K562 (cell line): ENCODE data around the gene GMDS. TPM values are rescaled to one million over a fixed set of nuclear protein-coding genes. Genes with fewer than 3 reads are reported as not detected.

Experiments
- ATAC-seq: fragments of 200-7000 bp; cut with Tn5 transposase; 3 replicates; pipeline ENCODE4 v1.9.1; 2020; ENCODE audit warnings: moderate library complexity
- BruUV-seq: library from RNA; stranded (reverse); fragments of 400-500 nt; replicated peaks from 2 replicates; lab custom pipeline; 2021; lab: Mats Ljungman, UMichigan
- CTCF ChIA-PET: fragments of 300-600 bp; formaldehyde crosslinking; extraction: SDS; loops from one replicate; lab custom pipeline; 2021; ENCODE audit warnings: low intra/inter-chr PET ratio; lab: Yijun Ruan, JAX
- POLR2A ChIA-PET: fragments of 300-600, 350-650 bp; sonication (Branson Sonifier 250); formaldehyde crosslinking; extraction: SDS; loops from one replicate; lab custom pipeline; 2021; ENCODE audit warnings: antibody characterized with exemption, inconsistent platforms; lab: Yijun Ruan, JAX
- DNase-seq, 4 experiments: peaks; one replicate each; pipeline versions ENCODE4 v3.0.0 to v3.0.0-alpha.2; 2011 to 2018; ENCODE audit warnings: low spot score in 3 of 4, mixed read lengths in 3 of 4; ENCODE audit errors: extremely low read depth in 1 of 4
- FAIRE-seq: peaks from 2 replicates; lab custom pipeline; 2011; peaks lifted over from hg19 to GRCh38; lab: Jason Lieb, UNC
- H2AFZ ChIP-seq: 2 replicates; pipeline ENCODE4 v1.6.0; 2011; ENCODE audit warnings: low read depth, low read length, control low read depth, inconsistent platforms
- H3K27ac ChIP-seq: fragments of 200-600 bp; 3 replicates; pipeline ENCODE4 v1.8.0; 2011; ENCODE audit warnings: low read depth, mild to moderate bottlenecking, control low read depth, inconsistent platforms, low read length, moderate library complexity, mixed read lengths; ENCODE audit errors: extremely low read depth
- H3K27me3 ChIP-seq, 2 experiments: fragments of 300-600 bp in 1 of 2; 2 replicates in 1 of 2; 3 replicates in 1 of 2; pipeline versions ENCODE4 v1.6.0 to v1.8.0; 2011; ENCODE audit warnings: inconsistent platforms in 2 of 2, low read length in 2 of 2, mild to moderate bottlenecking in 1 of 2, mixed read lengths in 1 of 2, moderate library complexity in 1 of 2; ENCODE audit not compliant: control insufficient read depth in 2 of 2, insufficient read depth in 2 of 2
- H3K36me3 ChIP-seq: fragments of 300-600 bp; 3 replicates; pipeline ENCODE4 v1.8.0; 2011; ENCODE audit warnings: mild to moderate bottlenecking, low read length, inconsistent platforms; ENCODE audit not compliant: control insufficient read depth, insufficient read depth
- H3K4me1 ChIP-seq, 2 experiments: fragments of 200-600 bp in 1 of 2; replicated peaks in 1 of 2; 2 replicates in 1 of 2; 3 replicates in 1 of 2; pipeline versions ENCODE4 v1.5.1 to v1.8.0; 2011; ENCODE audit warnings: inconsistent platforms in 2 of 2, low read length in 2 of 2, mild to moderate bottlenecking in 1 of 2, mixed read lengths in 1 of 2, moderate library complexity in 1 of 2; ENCODE audit not compliant: control insufficient read depth in 2 of 2, insufficient read depth in 2 of 2
- H3K4me2 ChIP-seq: 2 replicates; pipeline ENCODE4 v1.6.1; 2011; ENCODE audit warnings: low read length, control low read depth, inconsistent platforms, mixed read lengths; ENCODE audit not compliant: insufficient read depth
- H3K4me3 ChIP-seq: fragments of 200-600 bp; sonication (generic), shearing (Covaris generic); 2 replicates; pipeline ENCODE4 v1.5.1; 2016; ENCODE audit warnings: control low read depth, inconsistent platforms
- H3K79me2 ChIP-seq: fragments of 200-600 bp; 3 replicates; pipeline ENCODE4 v1.8.0; 2011; ENCODE audit warnings: low read length, inconsistent platforms; ENCODE audit not compliant: control insufficient read depth, insufficient read depth
- H3K9ac ChIP-seq, 2 experiments: 2 replicates each; pipeline versions ENCODE4 v1.6.0 to v1.6.1; 2011; ENCODE audit warnings: low read depth in 2 of 2, low read length in 2 of 2, control low read depth in 1 of 2, inconsistent platforms in 1 of 2, mild to moderate bottlenecking in 1 of 2, mixed read lengths in 1 of 2; ENCODE audit not compliant: insufficient read depth in 1 of 2
- H3K9me1 ChIP-seq: one replicate; pipeline ENCODE4 v1.6.0; 2011; ENCODE audit warnings: inconsistent platforms, mild to moderate bottlenecking, low read length, moderate library complexity; ENCODE audit not compliant: control insufficient read depth, insufficient read depth
- H3K9me3 ChIP-seq: replicated peaks from 2 replicates; pipeline ENCODE4 v1.5.1; 2011; ENCODE audit warnings: low read depth, low read length, inconsistent platforms; ENCODE audit not compliant: control insufficient read depth, insufficient read depth
- H4K20me1 ChIP-seq: replicated peaks from 2 replicates; pipeline ENCODE4 v1.6.1; 2011; ENCODE audit warnings: low read length, inconsistent platforms, mixed read lengths; ENCODE audit not compliant: control insufficient read depth, insufficient read depth
- ARHGAP35 ChIP-seq: fragments of 450-650 bp; IDR thresholded peaks from 2 replicates; pipeline ENCODE4 v1.6.1; 2018; ENCODE audit not compliant: partially characterized antibody
- IFI16 ChIP-seq: fragments of 250-450 bp; sonication (Bioruptor Pico); IDR thresholded peaks from 2 replicates; pipeline ENCODE4 v2.1.2; 2022; ENCODE audit warnings: mild to moderate bottlenecking, inconsistent platforms
- MAFK ChIP-seq: IDR thresholded peaks from 2 replicates; pipeline ENCODE4 v1.6.1; 2011; ENCODE audit warnings: low read length, improper control_type of control experiment
- MBD2 ChIP-seq: sonication (generic); IDR thresholded peaks from 2 replicates; pipeline ENCODE4 v1.6.1; 2016; ENCODE audit warnings: low read depth, borderline replicate concordance
- MTA2 ChIP-seq: fragments of 450-650 bp; IDR thresholded peaks from 2 replicates; pipeline ENCODE4 v1.6.1; 2016; ENCODE audit warnings: low read depth
- MXD1 ChIP-seq: fragments of 250-450 bp; sonication (Bioruptor Pico); IDR thresholded peaks from 2 replicates; pipeline ENCODE4 v1.8.0; 2021; ENCODE audit warnings: borderline replicate concordance, mild to moderate bottlenecking, moderate library complexity; ENCODE audit not compliant: poor library complexity, severe bottlenecking
- MXI1 ChIP-seq: IDR thresholded peaks from 2 replicates; pipeline ENCODE4 v1.6.1; 2011; ENCODE audit warnings: low read depth, mild to moderate bottlenecking, improper control_type of control experiment, low read length
- PHB2 ChIP-seq: fragments of 450-650 bp; IDR thresholded peaks from 2 replicates; pipeline ENCODE4 v1.6.1; 2017; ENCODE audit warnings: low read depth
- ZBTB17 ChIP-seq: fragments of 450-650 bp; formaldehyde crosslinking; IDR thresholded peaks from 2 replicates; pipeline ENCODE4 v1.4.0; 2020; ENCODE audit warnings: mild to moderate bottlenecking
- WGBS: fragments of 100-300 bp; shearing (Covaris generic); methylation state at CpG from one replicate; pipeline ENCODE4 v1.1.6; 2016; ENCODE audit warnings: low coverage, mixed read lengths; ENCODE audit not compliant: insufficient coverage; ENCODE audit errors: missing lambda C conversion rate; 5-methylcytosine and 5-hydroxymethylcytosine counted together
- in situ Hi-C: fragments of 300-500 bp; cut with MboI; formaldehyde crosslinking; loops from 4 replicates; pipeline ENCODE4 v1.15.0; 2018; ENCODE audit warnings: inconsistent platforms, mixed read lengths
- intact Hi-C: fragments of 100-400 bp; cut with micrococcal nuclease; formaldehyde crosslinking; loops from 2 replicates; pipeline ENCODE4 v1.14.2; 2022
- polyA plus RNA-seq, 8 experiments: library from polyadenylated mRNA; depleted of rRNA in 4 of 8; stranded (reverse) in 5 of 8; unstranded in 3 of 8; fragments of >200 nt; fragmentation: Nextera tagmentation in 2 of 8; fragmentation: Illumina TruSeq in 1 of 8; extraction: Ambion mirVana in 2 of 8; extraction: Trizol in 1 of 8; gene quantifications; 2 replicates each; pipeline versions ENCODE4 v1.2.1 to v1.2.3, GENCODE V29; 2011 to 2014; ENCODE audit warnings: inconsistent platforms in 1 of 8, missing spikeins in 1 of 8
- total RNA-seq, 7 experiments: library from RNA; depleted of rRNA in 6 of 7; stranded (reverse); fragments of >200 nt in 6 of 7; fragmentation: Illumina TruSeq in 2 of 7; extraction: Trizol in 2 of 7; gene quantifications; 2 replicates each; pipeline versions ENCODE4 v1.2.1 to v1.2.3, GENCODE V29; 2011 to 2021; ENCODE audit warnings: low replicate concordance in 1 of 7

GMDS gene
- total and polyA plus RNA-seq, 9 of the 15 experiments (the other 6 are each of a cell fraction or from before 2014, with no cell fraction given): 0.48 to 31.8 (median 13.4) TPM

DNA sequence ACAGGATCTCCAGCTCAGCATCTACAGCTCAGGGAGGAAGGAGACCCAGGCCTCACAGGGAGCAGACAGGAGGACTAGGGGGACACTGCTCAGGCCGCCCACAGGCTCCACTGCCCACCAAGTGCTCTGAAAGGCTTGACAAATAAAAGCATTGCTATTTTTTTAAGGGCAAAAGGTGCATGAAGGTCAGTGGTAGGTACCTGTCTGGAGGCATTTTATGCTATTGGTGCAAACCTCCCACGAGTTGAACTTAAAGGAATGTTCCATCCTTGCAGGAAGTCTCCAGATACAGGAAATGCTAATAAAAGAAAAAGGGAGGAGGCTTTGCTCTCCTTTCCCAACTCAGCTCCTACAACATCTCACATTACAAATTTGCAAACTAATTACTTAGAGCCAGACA lies 407.6 kb downstream of the GMDS start:
- no peaks in the 10 kb centered on the region for H3K79me2 ChIP-seq
- no peaks in the 10 kb centered on the region for H4K20me1 ChIP-seq
- peaks cover 18 to 30% of the 10 kb centered on the region in 2 experiments; a peak in 4 of 5 replicates for H3K27me3 ChIP-seq
- no TSS peak for BruUV-seq
- H3K9me1 ChIP-seq: no peaks in the 10 kb centered on the region
- H2AFZ ChIP-seq: no peak overlapping the region
- H3K9me3 ChIP-seq: no peaks in the 10 kb centered on the region
- no peak overlapping the region for H3K27ac ChIP-seq
- TF ChIP-seq IFI16: no peak
- TF ChIP-seq MXI1: no peak
- TF ChIP-seq ARHGAP35: no peak
- H3K4me2 ChIP-seq: no peak overlapping the region
- in situ Hi-C loops (no loop called here), intact Hi-C loops (no loop called here)
- ChIA-PET POLR2A (interaction anchor here (0.6 kb wide), 1 partner anchor 745 kb away, joined by 3 read pairs; no protein-coding TSS in a partner anchor), CTCF (no interaction called here)
- no peak overlapping the region for H3K9ac ChIP-seq
- DNase-seq (no peak), ATAC-seq (no peak), FAIRE-seq (no peak)
- H3K4me1 ChIP-seq: no peaks in the 10 kb centered on the region
- H3K4me3 ChIP-seq: no peak overlapping the region
- H3K36me3 ChIP-seq: no peaks in the 10 kb centered on the region
- 6% methylated on average over 2 of the region's 2 CpGs for WGBS

GRCh38 chr6:1836690-1837089 lies 408.7 kb downstream of the GMDS start:
- 6% methylated on average over 3 of the region's 3 CpGs for WGBS
- no peak overlapping the region for H3K27ac ChIP-seq
- no peaks in the 10 kb centered on the region for H3K79me2 ChIP-seq
- no peak overlapping the region for H3K9ac ChIP-seq
- H3K27me3 ChIP-seq: peaks cover 12 to 26% of the 10 kb centered on the region in 2 experiments; a peak in 4 of 5 replicates
- FAIRE-seq: no peak
- in situ Hi-C loops: no loop called here
- H3K9me1 ChIP-seq: no peaks in the 10 kb centered on the region
- intact Hi-C loops: no loop called here
- DNase-seq: no peak
- no peaks in the 10 kb centered on the region for H3K4me1 ChIP-seq
- no TSS peak for BruUV-seq
- TF ChIP-seq MAFK (no peak), MXD1 (CRISPR knock-in tag) (no peak), PHB2 (no peak), ZBTB17 (CRISPR knock-in tag) (no peak), MBD2 (no peak), MTA2 (no peak)
- no peaks in the 10 kb centered on the region for H3K9me3 ChIP-seq
- ATAC-seq: no peak
- no peaks in the 10 kb centered on the region for H3K36me3 ChIP-seq
- ChIA-PET POLR2A (interaction anchor here (0.6 kb wide), 1 partner anchor 21 kb away, joined by 3 read pairs; no protein-coding TSS in a partner anchor), CTCF (no interaction called here)
- H4K20me1 ChIP-seq: no peaks in the 10 kb centered on the region
- H3K4me3 ChIP-seq: no peak overlapping the region
- H3K4me2 ChIP-seq: no peak overlapping the region
- no peak overlapping the region for H2AFZ ChIP-seq
